Renal cortical epithelial cell (primary cell): ENCODE data around the gene SH2D3A. TPM values are rescaled to one million over a fixed set of nuclear protein-coding genes. Genes with fewer than 3 reads are reported as not detected.
"Not testable (repeated sequence)": the region's sequence is repeated elsewhere in the genome, so short reads cannot be mapped to it uniquely, and the experiment has no call there.

Experiments
- DNase-seq: peaks from one replicate; pipeline ENCODE4 v3.0.0-alpha.2; 2011; ENCODE audit warnings: low read depth
- total RNA-seq: library from RNA; depleted of rRNA; stranded (reverse); fragments of >200 nt; gene quantifications from 2 replicates; pipeline ENCODE4 v1.2.3, GENCODE V29; 2014

SH2D3A gene
- total RNA-seq, 1 donor from 2014 or later, result 5.1 TPM

- no peak for DNase-seq
Observed at GRCh38 chr19:6790194-6791128, 23.2 kb upstream of the SH2D3A start.

DNA sequence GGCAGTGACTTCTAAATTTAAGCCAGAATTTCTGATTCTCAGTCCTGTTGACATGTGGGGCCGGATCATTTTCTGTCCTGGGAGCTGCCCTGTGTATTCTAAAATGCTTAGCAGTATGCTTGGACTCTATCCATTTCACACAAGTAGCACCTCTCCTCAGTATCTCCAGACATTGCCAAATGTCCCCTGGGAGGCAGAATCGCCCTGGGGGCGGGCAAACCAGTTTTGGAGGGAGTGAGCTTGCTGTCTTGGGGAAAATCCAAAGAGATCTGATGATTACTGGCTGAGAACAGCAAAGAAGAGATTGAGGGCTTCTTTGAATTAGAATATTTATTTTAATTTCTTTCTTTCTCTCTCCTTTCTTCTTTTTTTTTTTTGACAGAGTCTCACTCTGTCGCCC lies 21.7 kb upstream of the SH2D3A start:
- DNase-seq, result no peak

DNA sequence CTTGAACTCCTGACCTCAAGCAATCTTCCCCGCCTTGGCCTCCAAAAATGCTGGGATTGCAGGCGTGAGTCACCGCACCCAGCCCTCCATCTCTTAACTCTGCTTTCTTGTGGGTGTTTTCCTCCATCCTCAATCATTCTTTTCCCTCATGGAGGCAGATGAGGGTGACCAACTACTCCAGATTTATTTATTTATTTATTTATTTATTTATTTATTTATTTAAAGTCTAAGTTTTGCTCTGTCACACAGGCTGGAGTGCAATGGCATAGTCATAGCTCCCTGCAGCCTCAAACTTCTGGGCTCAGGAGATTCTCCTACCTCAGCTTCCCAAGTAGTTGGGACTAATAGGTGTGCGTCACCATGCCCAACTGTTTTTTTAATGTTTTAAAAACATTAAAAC lies 20.2 kb upstream of the SH2D3A start:
- DNase-seq, result no peak

DNA sequence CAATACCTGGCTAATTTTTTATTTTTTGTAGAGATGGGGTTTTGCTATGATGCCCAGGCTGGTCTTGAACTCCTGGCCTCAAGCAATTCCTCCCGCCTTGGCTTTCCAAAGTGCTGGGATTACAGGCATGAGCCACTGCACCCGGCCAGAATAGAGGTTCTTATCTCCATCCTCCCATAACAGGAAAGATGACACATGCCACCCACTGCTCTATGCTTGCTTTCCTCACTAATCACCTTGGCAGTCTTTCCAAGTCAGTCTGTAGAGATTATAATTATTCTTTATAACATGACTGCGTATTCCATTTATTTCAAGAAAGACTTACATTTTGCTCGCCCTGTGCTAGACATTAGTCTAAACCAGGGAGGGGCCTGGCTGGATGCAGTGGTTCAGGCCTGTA lies 12.0 kb upstream of the SH2D3A start:
- no peak for DNase-seq

DNA sequence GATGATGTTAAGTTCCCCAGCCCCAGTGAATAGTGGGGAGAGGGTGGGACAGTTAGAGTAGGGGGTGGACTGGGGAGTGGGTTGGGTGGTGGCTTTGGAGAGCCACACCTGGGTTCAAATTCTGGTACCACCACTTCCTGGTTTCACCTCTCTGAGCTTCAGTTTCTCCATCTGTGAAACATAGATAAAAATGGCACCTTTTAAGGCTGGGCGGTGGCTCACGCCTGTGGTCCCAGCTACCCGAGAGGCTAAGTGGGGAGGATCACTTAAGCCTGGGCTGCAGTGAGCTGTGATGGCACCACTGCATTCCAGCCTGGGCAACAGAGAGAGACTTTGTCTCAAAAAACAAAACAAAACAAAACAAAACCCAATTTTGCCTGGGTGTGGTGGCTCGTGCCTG lies 11.2 kb upstream of the SH2D3A start:
- no peak for DNase-seq

GRCh38 chr19:6777434-6777833 lies 10.2 kb upstream of the SH2D3A start:
- DNase-seq, result no peak

GRCh38 chr19:6776999-6777398 lies 9.8 kb upstream of the SH2D3A start:
- DNase-seq, result no peak

DNA sequence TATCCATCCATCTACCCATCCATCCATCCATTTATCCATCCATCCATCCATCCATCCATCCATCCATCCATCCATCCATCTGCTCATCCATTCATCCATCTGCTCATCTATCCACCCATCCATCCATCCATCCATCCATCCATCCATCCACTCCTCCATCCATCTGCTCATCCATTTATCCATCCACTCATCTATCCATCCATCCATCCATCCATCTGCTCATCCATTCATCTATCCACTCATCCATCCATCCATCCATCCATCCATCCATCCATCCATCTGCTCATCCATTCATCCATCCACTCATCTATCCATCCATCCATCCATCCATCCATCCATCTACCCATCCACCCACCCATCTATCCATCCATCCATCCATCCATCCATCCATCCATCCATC lies 8.8 kb upstream of the SH2D3A start:
- not testable (repeated sequence) for DNase-seq

GRCh38 chr19:6774821-6775707 lies 7.8 kb upstream of the SH2D3A start:
- DNase-seq, result no peak

GRCh38 chr19:6773323-6773931 lies 6.2 kb upstream of the SH2D3A start:
- DNase-seq, result no peak

GRCh38 chr19:6772866-6773322 lies 5.7 kb upstream of the SH2D3A start:
- no peak for DNase-seq

GRCh38 chr19:6772028-6772865 lies 5.0 kb upstream of the SH2D3A start, which contains the start of gene VAV1:
Gene VAV1 (plus strand): TSS chr19:6772708. CDS start chr19:6772808, 100 bp downstream.
- no peak for DNase-seq

GRCh38 chr19:6771648-6772027 lies 4.4 kb upstream of the SH2D3A start:
- DNase-seq, result not testable (repeated sequence)

DNA sequence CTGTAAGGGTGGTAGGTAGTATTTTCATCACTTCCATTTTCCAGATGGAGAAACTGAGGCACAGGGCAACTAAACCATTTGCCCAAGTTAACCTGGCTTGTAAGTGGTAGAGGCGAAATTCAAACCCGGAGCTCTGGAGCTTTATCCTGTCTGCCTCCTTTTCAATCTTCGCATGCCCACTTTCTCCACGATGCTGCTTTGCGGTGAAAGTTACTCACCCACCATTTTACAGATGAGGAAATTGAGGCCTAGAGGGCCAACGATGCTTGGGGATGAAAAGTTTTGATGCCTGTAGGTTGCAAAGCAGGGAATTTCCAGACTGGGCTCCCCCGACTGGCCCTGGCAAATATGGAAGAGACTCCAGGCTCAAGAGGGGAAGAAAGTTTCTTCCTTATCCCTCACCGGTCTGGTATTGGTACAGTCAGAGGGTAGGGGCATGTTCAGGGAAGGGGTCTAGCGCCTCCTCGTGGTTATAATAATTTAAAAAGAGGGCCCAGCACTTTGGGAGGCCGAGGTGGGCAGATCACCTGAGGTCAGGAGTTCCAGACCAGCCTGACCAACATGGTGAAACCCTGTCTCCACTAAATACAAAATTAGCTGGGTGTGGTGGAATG lies 1.9 kb upstream of the SH2D3A start:
- no peak for DNase-seq

DNA sequence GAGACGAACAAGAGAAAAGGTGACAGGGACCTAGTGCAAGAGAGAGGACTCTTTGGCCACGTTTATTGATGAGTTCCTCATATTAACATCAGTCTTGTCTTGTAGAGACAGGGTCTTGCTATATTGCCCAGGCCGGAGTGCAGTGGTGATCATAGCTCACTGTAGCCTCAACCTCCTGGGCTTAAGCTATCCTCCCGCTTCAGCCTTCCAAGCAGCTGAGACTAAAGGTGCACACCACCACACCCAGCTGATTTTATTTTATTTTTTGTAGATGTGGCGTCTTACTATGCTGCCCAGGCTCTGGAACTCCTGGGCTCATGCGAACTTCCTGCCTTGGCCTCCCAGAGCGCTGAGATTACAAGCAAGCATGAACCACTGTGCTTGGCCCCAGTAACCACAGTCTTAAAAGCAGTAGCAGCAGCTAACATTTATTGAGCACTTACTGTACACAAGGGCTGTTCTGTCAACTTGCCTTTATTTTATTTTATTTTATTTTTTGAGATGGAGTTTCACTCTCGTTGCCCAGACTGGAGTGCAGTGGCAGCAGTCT lies 1.1 kb upstream of the SH2D3A start:
- DNase-seq, result no peak

DNA sequence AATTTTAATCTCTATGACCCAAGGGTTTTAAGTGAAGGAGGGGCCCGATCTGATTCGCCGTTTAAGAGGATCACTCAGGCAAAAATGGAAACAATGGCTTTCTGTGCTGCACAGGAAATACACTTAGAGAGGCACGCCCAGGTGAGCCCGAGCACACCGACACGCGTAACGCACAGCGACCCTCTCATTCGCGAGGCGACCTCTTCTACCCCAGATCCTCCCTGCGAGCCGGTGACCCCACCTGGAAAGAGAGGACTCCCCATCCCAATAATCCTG lies 216 bp downstream of the SH2D3A start:
- peak; percentile 30 for DNase-seq

DNA sequence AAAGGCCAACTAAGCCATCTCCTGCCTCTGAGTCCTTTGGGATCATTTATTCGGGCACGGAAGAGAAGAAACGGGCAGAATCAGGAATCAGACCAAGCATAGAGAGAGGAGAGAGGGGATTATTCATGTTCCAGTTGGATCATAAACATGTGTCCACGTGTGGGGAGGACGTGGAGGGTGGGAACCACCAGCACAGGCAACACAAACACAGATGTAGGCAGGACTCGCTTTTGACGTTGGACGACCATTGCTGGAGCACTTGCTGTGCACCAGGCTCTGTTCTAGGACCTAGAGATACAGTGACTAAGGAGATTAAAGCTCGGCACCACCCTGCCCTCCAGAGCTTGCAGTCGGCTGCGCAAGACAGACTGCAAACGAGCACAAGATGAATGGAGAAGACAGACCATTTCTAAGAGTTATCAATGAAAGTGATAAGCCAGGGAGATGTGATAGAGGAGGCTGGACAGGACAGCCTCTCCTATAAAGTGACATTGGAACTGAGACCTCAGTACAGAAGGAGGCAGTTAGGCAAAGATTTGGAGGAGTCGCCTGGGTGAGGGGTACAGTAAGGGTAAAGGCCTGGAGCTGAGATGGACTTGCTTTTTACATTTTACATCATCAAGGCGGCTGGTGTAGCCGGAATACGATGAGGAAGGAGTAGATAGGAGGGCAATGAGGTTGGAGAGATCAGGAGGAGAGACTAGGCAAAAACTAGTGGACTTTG lies 716 bp downstream of the SH2D3A start:
- no peak for DNase-seq

DNA sequence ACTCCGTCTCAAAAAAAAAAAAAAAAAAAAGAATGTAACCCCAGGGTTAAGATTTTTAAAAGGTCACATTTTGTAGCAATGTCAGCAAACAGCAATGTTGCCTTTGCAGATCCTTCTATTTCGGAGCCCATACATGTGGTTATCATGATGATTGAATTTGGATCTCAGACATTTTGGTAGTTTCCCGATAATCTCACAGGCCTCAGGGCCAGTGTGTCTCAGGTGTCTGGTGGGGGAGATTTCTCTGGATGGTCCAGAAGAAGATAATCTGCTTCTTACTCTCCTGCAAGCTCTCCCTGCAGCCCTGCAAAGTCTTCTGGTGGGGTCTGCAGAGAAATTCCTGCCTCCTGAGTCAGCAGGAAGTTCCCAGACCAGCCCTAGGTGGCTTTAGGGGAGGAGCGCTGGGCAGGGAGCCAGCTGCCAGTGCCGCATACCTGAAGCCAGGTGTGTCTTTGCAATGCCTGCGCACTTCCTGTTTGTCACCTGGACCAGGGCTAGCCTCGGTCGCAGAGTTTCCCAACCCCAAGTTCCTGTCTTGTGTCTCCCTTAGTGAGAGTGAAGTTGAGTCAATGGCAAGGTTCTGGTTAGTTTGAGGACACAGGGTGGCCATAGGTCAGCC lies 1.4 kb downstream of the SH2D3A start:
- peak; percentile 70 for DNase-seq

DNA sequence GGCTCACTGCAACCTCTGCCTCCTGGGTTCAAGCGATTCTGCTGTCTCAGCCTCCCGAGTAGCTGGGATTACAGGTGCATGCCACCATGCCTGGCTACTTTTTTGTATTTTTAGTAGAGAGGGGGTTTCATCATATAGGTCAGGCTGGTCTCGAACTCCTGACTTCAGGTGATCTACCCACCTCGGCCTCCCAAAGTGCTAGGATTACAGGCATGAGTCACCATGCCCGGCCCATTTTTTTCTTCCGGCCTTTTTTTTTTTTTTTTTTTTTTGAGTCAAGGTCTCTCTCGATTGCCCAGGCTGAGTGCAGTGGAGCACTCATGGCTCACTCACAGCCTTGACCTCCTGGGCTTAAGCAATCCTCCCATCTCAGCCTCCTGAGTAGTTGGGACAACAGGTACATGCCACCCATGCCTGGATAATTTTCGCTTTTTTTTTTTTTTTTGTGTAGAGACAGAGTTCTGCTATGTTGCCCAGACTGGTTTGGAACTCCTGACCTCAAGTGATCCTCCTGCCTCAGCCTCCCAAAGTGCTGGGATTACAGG lies 4.9 kb downstream of the SH2D3A start:
- not testable (repeated sequence) for DNase-seq
